HepG2 (cell line): ENCODE measurements around the gene AKR7A3. TPM values are rescaled to one million over a fixed set of nuclear protein-coding genes. Genes with fewer than 3 reads are reported as not detected.

ENCODE experiments used
- BHLHE40 ChIP-seq: IDR thresholded peaks from 2 replicates; pipeline ENCODE4 v1.6.1; 2011; ENCODE audit warnings: low read length, improper control_type of control experiment
- CCDC6 ChIP-seq: sonication (generic); formaldehyde crosslinking; IDR thresholded peaks from 2 replicates; pipeline ENCODE4 v1.8.1; 2022; ENCODE audit warnings: mild to moderate bottlenecking, missing genetic modification reagents, moderate library complexity
- CTCF ChIP-seq: sonication (generic); formaldehyde crosslinking; IDR thresholded peaks from 2 replicates; pipeline ENCODE4 v1.5.0; 2020; ENCODE audit warnings: mild to moderate bottlenecking, missing genetic modification reagents, moderate library complexity
- DPF2 ChIP-seq: sonication (generic); formaldehyde crosslinking; IDR thresholded peaks from 2 replicates; pipeline ENCODE4 v1.4.0; 2020; ENCODE audit warnings: mild to moderate bottlenecking, low read depth, missing genetic modification reagents, borderline replicate concordance
- GLI4 ChIP-seq: sonication (generic); formaldehyde crosslinking; IDR thresholded peaks from 2 replicates; pipeline ENCODE4 v1.5.1; 2020; ENCODE audit warnings: missing genetic modification reagents, mild to moderate bottlenecking, moderate library complexity, borderline replicate concordance
- HNF1A ChIP-seq, 2 experiments: sonication (generic) in 1 of 2; formaldehyde crosslinking in 1 of 2; IDR thresholded peaks; 2 replicates each; pipeline versions ENCODE4 v1.4.0 to v1.6.1; 2016 to 2020; ENCODE audit warnings: borderline replicate concordance in 1 of 2, low read depth in 1 of 2, mild to moderate bottlenecking in 1 of 2, missing genetic modification reagents in 1 of 2
- HNF4A ChIP-seq: sonication (generic); formaldehyde crosslinking; IDR thresholded peaks from 2 replicates; pipeline ENCODE4 v1.4.0; 2020; ENCODE audit warnings: missing genetic modification reagents
- JUN ChIP-seq: sonication (generic); formaldehyde crosslinking; IDR thresholded peaks from 2 replicates; pipeline ENCODE4 v1.4.0; 2020; ENCODE audit warnings: mild to moderate bottlenecking, missing genetic modification reagents
- KLF16 ChIP-seq, 2 experiments: sonication (generic) in 1 of 2; formaldehyde crosslinking in 1 of 2; IDR thresholded peaks; 2 replicates each; pipeline versions ENCODE4 v1.6.1 to v1.8.0; 2016 to 2023; ENCODE audit warnings: missing genetic modification reagents in 2 of 2, missing compliant biosample characterization in 1 of 2
- NFYC ChIP-seq: IDR thresholded peaks from 2 replicates; pipeline ENCODE4 v1.6.1; 2016; ENCODE audit warnings: missing genetic modification reagents, missing compliant biosample characterization
- NONO ChIP-seq, 2 experiments: fragments of 450-650 bp in 1 of 2; sonication (generic) in 1 of 2; formaldehyde crosslinking in 1 of 2; IDR thresholded peaks in 1 of 2; conservative IDR thresholded peaks in 1 of 2; 2 replicates each; pipeline versions ENCODE4 v1.6.1 to v1.8.0; 2017 to 2022; ENCODE audit warnings: mild to moderate bottlenecking in 1 of 2, missing genetic modification reagents in 1 of 2, moderate library complexity in 1 of 2
- PAWR ChIP-seq: sonication (generic); formaldehyde crosslinking; IDR thresholded peaks from 2 replicates; pipeline ENCODE4 v1.4.0; 2020; ENCODE audit warnings: missing genetic modification reagents, mild to moderate bottlenecking, borderline replicate concordance
- PTBP1 ChIP-seq: fragments of 200-400 bp; formaldehyde crosslinking; IDR thresholded peaks from 2 replicates; pipeline ENCODE4 v1.6.1; 2018; ENCODE audit warnings: low read length, low read depth; ENCODE audit not compliant: poor library complexity, severe bottlenecking
- SAFB2 ChIP-seq: sonication (generic); formaldehyde crosslinking; IDR thresholded peaks from 2 replicates; pipeline ENCODE4 v1.5.1; 2020; ENCODE audit warnings: missing genetic modification reagents, low read depth, mild to moderate bottlenecking, borderline replicate concordance
- SOX6 ChIP-seq, 2 experiments: fragments of 450-650 bp in 1 of 2; sonication (generic) in 1 of 2; formaldehyde crosslinking in 1 of 2; IDR thresholded peaks; 2 replicates each; pipeline versions ENCODE4 v1.4.0 to v1.6.1; 2017 to 2020; ENCODE audit warnings: antibody characterized with exemption in 1 of 2, mild to moderate bottlenecking in 1 of 2, missing genetic modification reagents in 1 of 2
- TMF1 ChIP-seq: sonication (generic); formaldehyde crosslinking; IDR thresholded peaks from 2 replicates; pipeline ENCODE4 v1.8.1; 2022; ENCODE audit warnings: low read depth, missing genetic modification reagents
- USF2 ChIP-seq, 2 experiments: sonication (generic) in 1 of 2; formaldehyde crosslinking in 1 of 2; IDR thresholded peaks; 2 replicates each; pipeline versions ENCODE4 v1.5.1 to v1.6.1; 2011 to 2020; ENCODE audit warnings: borderline replicate concordance in 1 of 2, low read depth in 1 of 2, low read length in 1 of 2, mild to moderate bottlenecking in 1 of 2, missing genetic modification reagents in 1 of 2, moderate library complexity in 1 of 2
- ZNF180 ChIP-seq: sonication (generic); formaldehyde crosslinking; IDR thresholded peaks from 2 replicates; pipeline ENCODE4 v1.4.0; 2020; ENCODE audit warnings: low read depth, missing genetic modification reagents, borderline replicate concordance
- ZNF557 ChIP-seq: sonication (generic); formaldehyde crosslinking; IDR thresholded peaks from 2 replicates; pipeline ENCODE4 v1.4.0; 2020; ENCODE audit warnings: missing genetic modification reagents
- ZNF652 ChIP-seq: IDR thresholded peaks from 2 replicates; pipeline ENCODE4 v1.6.1; 2016; ENCODE audit warnings: low read depth, borderline replicate concordance
- ZNF674 ChIP-seq: sonication (generic); formaldehyde crosslinking; IDR thresholded peaks from 2 replicates; pipeline ENCODE4 v1.5.0; 2020; ENCODE audit warnings: low read depth, mild to moderate bottlenecking, missing genetic modification reagents
- polyA plus RNA-seq, 8 experiments: library from polyadenylated mRNA; depleted of rRNA in 3 of 8; stranded (reverse) in 7 of 8; unstranded in 1 of 8; fragments of >200 nt; fragmentation: Illumina TruSeq in 4 of 8; extraction: Trizol in 4 of 8; gene quantifications; 2 replicates each; pipeline versions ENCODE4 v1.2.1 to v1.2.3, GENCODE V29; 2011 to 2016; ENCODE audit warnings: low read depth in 4 of 8, missing spikeins in 1 of 8, mixed read lengths in 1 of 8; ENCODE audit not compliant: insufficient read depth in 1 of 8
- total RNA-seq, 5 experiments: library from RNA; depleted of rRNA; stranded (reverse); fragments of >200 nt; fragmentation: Illumina TruSeq; extraction: Trizol; gene quantifications; 2 replicates each; pipeline ENCODE4 v1.2.3, GENCODE V29; 2016; ENCODE audit warnings: low read depth in 1 of 5

Gene AKR7A3
- total and polyA plus RNA-seq, 2 of the 13 experiments (the other 11 are each of a cell fraction or from before 2014, with no cell fraction given): 0.58 to 1.00 TPM

GRCh38 chr1:19338323-19338762 is 49.8 kb upstream of the AKR7A3 start (continued):
- TF ChIP-seq ZNF652 (no peak), CTCF (CRISPR knock-in tag) (peak; percentile 96), BHLHE40 (no peak), PAWR (CRISPR knock-in tag) (no peak), GLI4 (CRISPR knock-in tag) (no peak), HNF1A (IDR thresholded peaks at IDR 0.05; ENCODE audit: low read depth) (no peak), HNF1A (CRISPR knock-in tag; IDR thresholded peaks at IDR 0.05; ENCODE audit: borderline replicate concordance) (peak; percentile 44; the same call in 1 of the 2 replicates), HNF4A (CRISPR knock-in tag) (peak; percentile 74), SAFB2 (no peak; the same call in 1 of the 2 replicates), USF2 (IDR thresholded peaks at IDR 0.05; ENCODE audit: low read depth, low read length) (no peak), USF2 (CRISPR knock-in tag; IDR thresholded peaks at IDR 0.05; ENCODE audit: borderline replicate concordance) (no peak), ZNF674 (CRISPR knock-in tag) (no peak), ZNF180 (CRISPR knock-in tag) (no peak), NFYC (CRISPR knock-in tag) (peak; percentile 76), JUN (CRISPR knock-in tag) (no peak), NONO (IDR thresholded peaks at IDR 0.05) (no peak), NONO (CRISPR knock-in tag; conservative IDR thresholded peaks at IDR 0.05) (peak; percentile 38; the same call in 1 of the 2 replicates), CCDC6 (CRISPR knock-in tag) (no peak), PTBP1 (no peak), SOX6 (IDR thresholded peaks at IDR 0.05) (no peak), SOX6 (CRISPR knock-in tag; IDR thresholded peaks at IDR 0.05) (peak; percentile 67; the same call in 1 of the 2 replicates), ZNF557 (CRISPR knock-in tag) (no peak), DPF2 (CRISPR knock-in tag) (no peak), KLF16 (CRISPR knock-in tag; IDR thresholded peaks at IDR 0.05) (peak in 1 of 2 experiments; percentile 38; a peak in 1 of 4 replicates), TMF1 (CRISPR knock-in tag) (no peak)
